WERI-Rb-1 (cell line): ENCODE data around the gene P3H4.

Experiments
- DNase-seq: peaks from one replicate; pipeline ENCODE4 v3.0.0-alpha.2; 2020
- H3K27ac ChIP-seq: fragments of 250-450 bp; sonication (Bioruptor Pico); 2 replicates; pipeline ENCODE4 v1.5.1; 2020; ENCODE audit warnings: mild to moderate bottlenecking, moderate library complexity
- H3K27me3 ChIP-seq: fragments of 250-450 bp; sonication (Bioruptor Pico); 2 replicates; pipeline ENCODE4 v1.5.1; 2021; ENCODE audit warnings: mild to moderate bottlenecking, low read depth, moderate library complexity; ENCODE audit not compliant: insufficient read depth, severe bottlenecking
- H3K36me3 ChIP-seq: fragments of 250-450 bp; sonication (Bioruptor Pico); 2 replicates; pipeline ENCODE4 v1.5.1; 2020; ENCODE audit warnings: mild to moderate bottlenecking, moderate library complexity
- H3K4me3 ChIP-seq: 2 replicates; pipeline ENCODE4 v1.5.1; 2011; ENCODE audit warnings: low read depth, mild to moderate bottlenecking, control low read depth, low read length
- H3K9me3 ChIP-seq: fragments of 250-450 bp; sonication (Bioruptor Pico); 2 replicates; pipeline ENCODE4 v1.5.1; 2021; ENCODE audit warnings: mild to moderate bottlenecking, moderate library complexity; ENCODE audit not compliant: severe bottlenecking
- CTCF ChIP-seq: IDR thresholded peaks from 2 replicates; pipeline ENCODE4 v1.5.1; 2011; ENCODE audit warnings: low read depth, mild to moderate bottlenecking, control low read depth, inconsistent platforms, low read length

The P3H4 gene

GRCh38 chr17:41775394-41776226 is 36.1 kb downstream of the P3H4 start:
- Histone ChIP-seq H3K27me3 (no peaks in the 10 kb centered on the region), H3K4me3 (no peak overlapping the region), H3K27ac (no peak overlapping the region), H3K36me3 (peaks cover 31% of the 10 kb centered on the region), H3K9me3 (no peaks in the 10 kb centered on the region)
- DNase-seq, result no peak
- TF ChIP-seq CTCF, result no peak

- Histone ChIP-seq H3K9me3 (no peaks in the 10 kb centered on the region), H3K27ac (no peak overlapping the region), H3K36me3 (peaks cover 42% of the 10 kb centered on the region), H3K27me3 (no peaks in the 10 kb centered on the region), H3K4me3 (no peak overlapping the region)
- DNase-seq, result no peak
- TF ChIP-seq CTCF, result no peak
Observed at GRCh38 chr17:41773731-41774193, 38.0 kb downstream of the P3H4 start.

- Histone ChIP-seq H3K27me3 (no peaks in the 10 kb centered on the region), H3K9me3 (no peaks in the 10 kb centered on the region), H3K4me3 (no peak overlapping the region), H3K36me3 (peaks cover 48% of the 10 kb centered on the region), H3K27ac (no peak overlapping the region)
- DNase-seq, result no peak
- no peak for TF ChIP-seq CTCF
Observed at GRCh38 chr17:41773190-41773588, 38.6 kb downstream of the P3H4 start.

GRCh38 chr17:41772586-41773189 is 39.1 kb downstream of the P3H4 start:
- Histone ChIP-seq H3K9me3 (no peaks in the 10 kb centered on the region), H3K27me3 (no peaks in the 10 kb centered on the region), H3K36me3 (peaks cover 53% of the 10 kb centered on the region), H3K27ac (no peak overlapping the region), H3K4me3 (no peak overlapping the region)
- DNase-seq, result no peak
- TF ChIP-seq CTCF, result no peak

- Histone ChIP-seq H3K9me3 (no peaks in the 10 kb centered on the region), H3K4me3 (no peak overlapping the region), H3K27ac (no peak overlapping the region), H3K36me3 (peaks cover 58% of the 10 kb centered on the region), H3K27me3 (no peaks in the 10 kb centered on the region)
- no peak for TF ChIP-seq CTCF
- no peak for DNase-seq
Observed at GRCh38 chr17:41772218-41772585, 39.5 kb downstream of the P3H4 start.
